VCaP (cell line): Measurements from ENCODE around the gene APOLD1.

Source experiments
- H3K27ac ChIP-seq: fragments of 450-650 bp; 2 replicates; pipeline ENCODE4 v1.5.1; 2017
- CTCF ChIP-seq: fragments of 450-650 bp; conservative IDR thresholded peaks from 2 replicates; pipeline ENCODE4 v1.5.1; 2017; ENCODE audit warnings: mild to moderate bottlenecking, moderate library complexity

The APOLD1 gene

GRCh38 chr12:12811343-12811742 is 25.9 kb downstream of the APOLD1 start:
- no peak overlapping the region for H3K27ac ChIP-seq
- no peak for TF ChIP-seq CTCF

GRCh38 chr12:12812174-12812573 is 26.7 kb downstream of the APOLD1 start:
- no peak for TF ChIP-seq CTCF
- no peak overlapping the region for H3K27ac ChIP-seq

DNA sequence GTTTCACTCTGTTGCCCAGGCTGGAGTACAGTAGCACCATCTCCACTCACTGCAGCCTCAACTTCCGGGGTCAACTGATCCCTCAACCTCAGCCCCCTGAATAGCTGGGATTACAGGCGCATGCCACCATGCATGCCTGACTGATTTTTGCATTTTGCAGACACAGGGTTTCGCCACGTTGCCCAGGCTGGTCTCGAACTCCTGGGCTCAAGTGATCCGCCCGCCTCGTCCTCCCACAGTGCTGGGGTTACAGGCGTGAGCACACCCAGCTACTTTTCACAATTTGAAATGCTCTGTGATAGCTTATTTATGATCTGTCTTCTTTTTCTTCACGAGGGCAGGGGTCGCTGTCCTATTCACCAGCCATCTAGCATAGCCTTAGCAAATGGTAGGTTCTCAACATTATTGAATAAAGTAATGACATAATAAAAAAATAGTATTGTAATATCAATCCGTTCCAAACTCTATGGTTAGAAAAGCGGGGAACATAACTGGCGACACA is 27.2 kb downstream of the APOLD1 start:
- TF ChIP-seq CTCF, result no peak
- H3K27ac ChIP-seq, result peak overlapping the region; percentile 73; the same call in 1 of the 2 replicates

GRCh38 chr12:12813120-12814101 is 28.0 kb downstream of the APOLD1 start, which contains the start of gene DDX47:
Gene DDX47, plus strand, starts transcription at chr12:12813346. Its CDS starts 22 bp downstream, at chr12:12813368.
- peak within 1 kb of the TSS; percentile 73 for H3K27ac ChIP-seq
- peak; percentile 98 for TF ChIP-seq CTCF

- no peak overlapping the region for H3K27ac ChIP-seq
- TF ChIP-seq CTCF, result no peak
Observed at GRCh38 chr12:12817616-12818015, 32.2 kb downstream of the APOLD1 start.

DNA sequence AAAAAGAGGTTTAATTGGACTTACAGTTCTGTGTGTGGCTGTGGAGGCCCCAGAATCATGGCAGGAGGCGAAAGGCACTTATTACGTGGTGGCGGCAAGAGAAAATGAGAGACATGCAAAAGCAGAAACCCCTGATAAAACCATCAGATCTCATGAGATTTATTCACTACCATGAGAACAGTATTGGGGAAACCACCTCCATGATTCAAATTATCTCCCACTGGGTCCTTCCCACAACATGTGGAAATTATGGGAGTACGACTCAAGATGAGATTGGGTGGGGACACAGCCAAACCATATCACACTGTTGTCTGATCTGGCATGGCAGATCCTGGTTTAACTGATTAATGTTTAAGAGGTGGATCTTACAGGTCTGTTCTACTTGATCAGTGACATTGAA is 33.2 kb downstream of the APOLD1 start:
- no peak for TF ChIP-seq CTCF
- H3K27ac ChIP-seq, result no peak overlapping the region

GRCh38 chr12:12819221-12819620 is 33.8 kb downstream of the APOLD1 start:
- TF ChIP-seq CTCF, result no peak
- peak overlapping the region; percentile 21 for H3K27ac ChIP-seq
